PFSK-1 (cell line): Measurements from ENCODE around the gene TBC1D16.

Experiments used
- FOXP2 ChIP-seq: optimal IDR thresholded peaks from 2 replicates; pipeline ENCODE3; 2011; ENCODE audit warnings: borderline replicate concordance, control low read depth, inconsistent platforms; ENCODE audit not compliant: insufficient read depth; ENCODE audit errors: extremely low read length, extremely low read depth
- POLR2AphosphoS5 ChIP-seq: IDR thresholded peaks from 2 replicates; pipeline ENCODE4 v1.6.1; 2012; ENCODE audit warnings: low read depth, mild to moderate bottlenecking, control low read depth, low read length, moderate library complexity
- SIN3A ChIP-seq: IDR thresholded peaks from 2 replicates; pipeline ENCODE4 v1.6.1; 2012; ENCODE audit warnings: mild to moderate bottlenecking, low read length, moderate library complexity, borderline replicate concordance; ENCODE audit not compliant: insufficient read depth
- TAF1 ChIP-seq: IDR thresholded peaks from 2 replicates; pipeline ENCODE4 v1.6.1; 2012; ENCODE audit warnings: low read length, control low read depth, borderline replicate concordance; ENCODE audit not compliant: insufficient read depth
- TF ChIP-seq, protein P1 (sequence below), 2 experiments: IDR thresholded peaks; 2 replicates each; pipeline versions ENCODE4 v1.6.1 to v1.8.0; 2011 to 2012; ENCODE audit warnings: low read depth in 2 of 2, low read length in 2 of 2, control low read depth in 1 of 2, inconsistent platforms in 1 of 2, mild to moderate bottlenecking in 1 of 2, moderate library complexity in 1 of 2; ENCODE audit not compliant: insufficient read depth in 1 of 2

DNA sequence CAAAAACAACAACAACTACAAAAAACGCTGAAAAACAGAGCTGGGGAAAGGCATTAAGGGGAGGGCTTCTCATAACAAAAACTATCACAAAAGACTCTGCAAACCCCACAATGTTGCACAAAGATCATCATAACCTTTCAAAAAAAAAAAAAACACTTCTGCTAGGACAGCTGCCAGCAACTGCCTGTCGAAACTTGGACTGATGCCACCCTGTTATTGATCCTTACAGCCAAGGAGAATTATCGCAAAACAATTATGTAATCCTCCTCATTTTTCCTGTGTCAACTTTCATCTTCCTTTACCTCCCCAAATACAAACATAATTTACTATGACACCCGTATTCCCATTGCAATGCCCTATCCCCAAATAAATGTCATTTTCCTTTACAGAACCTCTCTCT is 10.0 kb upstream of the TBC1D16 start:
- TF ChIP-seq TAF1 (no peak), SIN3A (no peak), POLR2AphosphoS5 (no peak), FOXP2 (no peak)
- TF ChIP-seq, protein P1, sequence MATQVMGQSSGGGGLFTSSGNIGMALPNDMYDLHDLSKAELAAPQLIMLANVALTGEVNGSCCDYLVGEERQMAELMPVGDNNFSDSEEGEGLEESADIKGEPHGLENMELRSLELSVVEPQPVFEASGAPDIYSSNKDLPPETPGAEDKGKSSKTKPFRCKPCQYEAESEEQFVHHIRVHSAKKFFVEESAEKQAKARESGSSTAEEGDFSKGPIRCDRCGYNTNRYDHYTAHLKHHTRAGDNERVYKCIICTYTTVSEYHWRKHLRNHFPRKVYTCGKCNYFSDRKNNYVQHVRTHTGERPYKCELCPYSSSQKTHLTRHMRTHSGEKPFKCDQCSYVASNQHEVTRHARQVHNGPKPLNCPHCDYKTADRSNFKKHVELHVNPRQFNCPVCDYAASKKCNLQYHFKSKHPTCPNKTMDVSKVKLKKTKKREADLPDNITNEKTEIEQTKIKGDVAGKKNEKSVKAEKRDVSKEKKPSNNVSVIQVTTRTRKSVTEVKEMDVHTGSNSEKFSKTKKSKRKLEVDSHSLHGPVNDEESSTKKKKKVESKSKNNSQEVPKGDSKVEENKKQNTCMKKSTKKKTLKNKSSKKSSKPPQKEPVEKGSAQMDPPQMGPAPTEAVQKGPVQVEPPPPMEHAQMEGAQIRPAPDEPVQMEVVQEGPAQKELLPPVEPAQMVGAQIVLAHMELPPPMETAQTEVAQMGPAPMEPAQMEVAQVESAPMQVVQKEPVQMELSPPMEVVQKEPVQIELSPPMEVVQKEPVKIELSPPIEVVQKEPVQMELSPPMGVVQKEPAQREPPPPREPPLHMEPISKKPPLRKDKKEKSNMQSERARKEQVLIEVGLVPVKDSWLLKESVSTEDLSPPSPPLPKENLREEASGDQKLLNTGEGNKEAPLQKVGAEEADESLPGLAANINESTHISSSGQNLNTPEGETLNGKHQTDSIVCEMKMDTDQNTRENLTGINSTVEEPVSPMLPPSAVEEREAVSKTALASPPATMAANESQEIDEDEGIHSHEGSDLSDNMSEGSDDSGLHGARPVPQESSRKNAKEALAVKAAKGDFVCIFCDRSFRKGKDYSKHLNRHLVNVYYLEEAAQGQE (IDR thresholded peaks at IDR 0.05; ENCODE audit: insufficient read depth in 1 of 2, low read depth in 2 of 2, low read length in 2 of 2): no peak
